SK-N-SH (cell line): ENCODE measurements around the gene ALDH9A1. TPM values are rescaled to one million over a fixed set of nuclear protein-coding genes. Genes with fewer than 3 reads are reported as not detected.

Experiments
- CTCF ChIA-PET: fragments of 300-600, 350-600 bp; formaldehyde crosslinking; extraction: SDS; loops from one replicate; lab custom pipeline; 2021; lab: Yijun Ruan, JAX
- POLR2A ChIA-PET: fragments of 350-600 bp; sonication (Branson Sonifier 250); formaldehyde crosslinking; extraction: SDS; loops from one replicate; lab custom pipeline; 2020; ENCODE audit warnings: antibody characterized with exemption, inconsistent platforms; lab: Yijun Ruan, JAX
- DNase-seq: peaks from one replicate; pipeline ENCODE4 v3.0.0; 2012
- H2AFZ ChIP-seq: fragments of 200-600 bp; sonication (generic); 2 replicates; pipeline ENCODE4 v1.8.1; 2016; ENCODE audit warnings: antibody characterized with exemption, mild to moderate bottlenecking, low read depth
- H3F3A ChIP-seq: fragments of 200-600 bp; sonication (generic); replicated peaks from 2 replicates; pipeline ENCODE3; 2016; ENCODE audit warnings: antibody characterized with exemption, mild to moderate bottlenecking; ENCODE audit not compliant: insufficient read depth
- H3K27ac ChIP-seq, 2 experiments: fragments of 200-500 bp in 1 of 2; fragments of 200-600 bp in 1 of 2; sonication (Bioruptor generic) in 1 of 2; sonication (generic), shearing (Covaris generic) in 1 of 2; 2 replicates each; pipeline versions ENCODE4 v1.5.1 to v1.6.1; 2014 to 2016; ENCODE audit warnings: low read depth in 2 of 2, inconsistent platforms in 1 of 2, low read length in 1 of 2, mild to moderate bottlenecking in 1 of 2, mixed read lengths in 1 of 2
- H3K27me3 ChIP-seq: fragments of 200-600 bp; sonication (generic), shearing (Covaris generic); 2 replicates; pipeline ENCODE4 v1.6.1; 2016; ENCODE audit warnings: mixed run types; ENCODE audit not compliant: insufficient read depth
- H3K36me3 ChIP-seq, 2 experiments: fragments of 200-500 bp in 1 of 2; fragments of 200-600 bp in 1 of 2; sonication (Bioruptor generic) in 1 of 2; sonication (generic) in 1 of 2; replicated peaks in 1 of 2; 2 replicates each; pipeline versions ENCODE3 to v1.5.1; 2014 to 2016; ENCODE audit warnings: low read length in 1 of 2, mild to moderate bottlenecking in 1 of 2; ENCODE audit not compliant: insufficient read depth in 2 of 2, control insufficient read depth in 1 of 2
- H3K4me1 ChIP-seq, 2 experiments: fragments of 200-500 bp in 1 of 2; fragments of 200-600 bp in 1 of 2; sonication (Bioruptor generic) in 1 of 2; sonication (generic), shearing (Covaris generic) in 1 of 2; 2 replicates each; pipeline versions ENCODE4 v1.5.1 to v1.6.1; 2014 to 2016; ENCODE audit warnings: low read depth in 1 of 2, low read length in 1 of 2, mixed run types in 1 of 2; ENCODE audit not compliant: insufficient read depth in 2 of 2, control insufficient read depth in 1 of 2
- H3K4me2 ChIP-seq: fragments of 200-600 bp; sonication (generic), shearing (Covaris generic); 2 replicates; pipeline ENCODE4 v1.6.1; 2017; ENCODE audit warnings: mixed run types
- H3K4me3 ChIP-seq, 2 experiments: fragments of 200-500 bp in 1 of 2; fragments of 200-600 bp in 1 of 2; sonication (Bioruptor generic) in 1 of 2; sonication (generic), shearing (Covaris generic) in 1 of 2; 2 replicates each; pipeline versions ENCODE4 v1.5.1 to v1.8.1; 2014 to 2016; ENCODE audit warnings: low read depth in 2 of 2, inconsistent platforms in 1 of 2, low read length in 1 of 2, mild to moderate bottlenecking in 1 of 2, mixed read lengths in 1 of 2, moderate library complexity in 1 of 2
- H3K79me2 ChIP-seq: fragments of 200-600 bp; sonication (generic); 2 replicates; pipeline ENCODE4 v1.8.1; 2017; ENCODE audit warnings: mild to moderate bottlenecking; ENCODE audit not compliant: insufficient read depth
- H3K9ac ChIP-seq: fragments of 200-600 bp; sonication (generic); 2 replicates; pipeline ENCODE4 v1.6.1; 2017; ENCODE audit warnings: mixed run types
- H3K9me2 ChIP-seq: fragments of 200-600 bp; sonication (generic); 2 replicates; pipeline ENCODE4 v1.6.1; 2017; ENCODE audit warnings: mixed run types
- H3K9me3 ChIP-seq: fragments of 200-600 bp; sonication (generic); 2 replicates; pipeline ENCODE4 v1.6.1; 2017; ENCODE audit warnings: mixed run types, mild to moderate bottlenecking, moderate library complexity
- H4K20me1 ChIP-seq: fragments of 200-600 bp; sonication (generic); 2 replicates; pipeline ENCODE4 v1.6.1; 2017; ENCODE audit warnings: mild to moderate bottlenecking, mixed run types; ENCODE audit not compliant: insufficient read depth
- CHD2 ChIP-seq: fragments of 150-350 bp; IDR thresholded peaks from 2 replicates; pipeline ENCODE4 v1.6.1; 2018; ENCODE audit warnings: low read length; ENCODE audit not compliant: partially characterized antibody
- ELF1 ChIP-seq: IDR thresholded peaks from 2 replicates; pipeline ENCODE4 v1.4.0; 2012
- EZH2phosphoT487 ChIP-seq: fragments of 200-600 bp; sonication (generic); IDR thresholded peaks from 2 replicates; pipeline ENCODE4 v1.6.1; 2017; ENCODE audit warnings: low read depth, mixed run types, mild to moderate bottlenecking, antibody characterized with exemption, moderate library complexity, borderline replicate concordance
- IRF3 ChIP-seq: fragments of 150-350 bp; IDR thresholded peaks from 2 replicates; pipeline ENCODE4 v1.6.1; 2016; ENCODE audit warnings: mild to moderate bottlenecking, low read depth, low read length
- MEF2A ChIP-seq: IDR thresholded peaks from 2 replicates; pipeline ENCODE4 v1.4.0; 2012; ENCODE audit warnings: low read depth, borderline replicate concordance
- RCOR1 ChIP-seq: fragments of 150-350 bp; IDR thresholded peaks from 2 replicates; pipeline ENCODE4 v1.6.1; 2017; ENCODE audit warnings: antibody characterized with exemption, low read length
- RFX5 ChIP-seq: IDR thresholded peaks from 2 replicates; pipeline ENCODE4 v1.6.1; 2012; ENCODE audit warnings: mild to moderate bottlenecking, improper control_type of control experiment, low read length
- SMC3 ChIP-seq: IDR thresholded peaks from 2 replicates; pipeline ENCODE4 v1.6.1; 2012; ENCODE audit warnings: low read depth, low read length, improper control_type of control experiment
- TAF1 ChIP-seq: IDR thresholded peaks from 2 replicates; pipeline ENCODE4 v1.6.1; 2012; ENCODE audit warnings: low read depth, mild to moderate bottlenecking, low read length, moderate library complexity, borderline replicate concordance
- TEAD4 ChIP-seq: IDR thresholded peaks from 2 replicates; pipeline ENCODE4 v1.4.0; 2012; ENCODE audit warnings: mild to moderate bottlenecking, borderline replicate concordance; ENCODE audit not compliant: insufficient read depth
- USF1 ChIP-seq: IDR thresholded peaks from 2 replicates; pipeline ENCODE4 v1.4.0; 2012; ENCODE audit warnings: low read depth, borderline replicate concordance
- ZBTB33 ChIP-seq: IDR thresholded peaks from 2 replicates; pipeline ENCODE4 v1.4.0; 2012; ENCODE audit warnings: low read depth, borderline replicate concordance
- WGBS: methylation state at CpG from one replicate; pipeline ENCODE4 v1.1.6; 2017; ENCODE audit warnings: low lambda C conversion rate; 5-methylcytosine and 5-hydroxymethylcytosine counted together
- polyA plus RNA-seq, 3 experiments: library from polyadenylated mRNA; depleted of rRNA; stranded (reverse); fragments of >200 nt; gene quantifications; 2 replicates each; pipeline ENCODE4 v1.2.3, GENCODE V29; 2012

The ALDH9A1 gene
- polyA plus RNA-seq, 1 of the 3 experiments (the other 2 are of a cell fraction): 31.3 TPM

GRCh38 chr1:165699577-165699976 is 1.2 kb upstream of the ALDH9A1 start (continued):
- no peak for TF ChIP-seq ZBTB33

GRCh38 chr1:165698761-165699052 is 345 bp upstream of the ALDH9A1 start:
- ChIA-PET POLR2A (no interaction called here), CTCF (interaction anchor here (0.8 to 2.3 kb wide), 9 partner anchors 8 to 229 kb away, joined by 3 to 7 read pairs (median 4); partner anchors contain the start of gene TMCO1)
- no peaks in the 10 kb centered on the region; the same call in 1 of the 2 replicates for H4K20me1 ChIP-seq
- peaks cover 23% of the 10 kb centered on the region for H3F3A ChIP-seq
- TF ChIP-seq CHD2 (peak; percentile 27), EZH2phosphoT487 (no peak)
- peak overlapping the region; percentile 100 for H2AFZ ChIP-seq
- peak overlapping the region; percentile 86 for H3K4me2 ChIP-seq
- no peaks in the 10 kb centered on the region for H3K27me3 ChIP-seq
- peaks cover 0 to 3% of the 10 kb centered on the region in 2 experiments for H3K36me3 ChIP-seq
- peaks cover 43% of the 10 kb centered on the region for H3K79me2 ChIP-seq
- no peaks in the 10 kb centered on the region for H3K9me3 ChIP-seq
- 0% methylated on average over 7 of the region's 7 CpGs for WGBS
- H3K9ac ChIP-seq: peak overlapping the region; percentile 97; the same call in 1 of the 2 replicates
- H3K4me1 ChIP-seq: peaks cover 0 to 12% of the 10 kb centered on the region in 2 experiments; a peak in 2 of 4 replicates
- H3K27ac ChIP-seq: peak overlapping the region; percentile 81 to 92
- H3K9me2 ChIP-seq: no peaks in the 10 kb centered on the region
- no peak for DNase-seq
- H3K4me3 ChIP-seq: peak overlapping the region; percentile 59 to 97

GRCh38 chr1:165697491-165697880 is 876 bp downstream of the ALDH9A1 start:
- Histone ChIP-seq H3K4me3 (peak overlapping the region; percentile 59 to 97), H2AFZ (peak overlapping the region; percentile 100), H3K4me2 (peak overlapping the region; percentile 86), H3K4me1 (peaks cover 0 to 12% of the 10 kb centered on the region in 2 experiments; a peak in 2 of 4 replicates), H3K36me3 (peaks cover 0 to 3% of the 10 kb centered on the region in 2 experiments), H4K20me1 (no peaks in the 10 kb centered on the region; the same call in 1 of the 2 replicates), H3F3A (peaks cover 23% of the 10 kb centered on the region), H3K9ac (peak overlapping the region; percentile 97), H3K27ac (peak overlapping the region in 1 of 2 experiments; percentile 92; a peak in 2 of 4 replicates), H3K9me3 (no peaks in the 10 kb centered on the region), H3K9me2 (no peaks in the 10 kb centered on the region), H3K79me2 (peaks cover 54% of the 10 kb centered on the region), H3K27me3 (no peaks in the 10 kb centered on the region)
- POLR2A ChIA-PET: interaction anchor here (0.8 to 1.2 kb wide), 6 partner anchors 12 to 131 kb away, joined by 3 to 5 read pairs (median 3); partner anchors contain the start of gene TMCO1
- CTCF ChIA-PET: interaction anchor here (0.6 to 2.3 kb wide), 15 partner anchors 9 to 657 kb away, joined by 3 to 7 read pairs (median 3); no protein-coding TSS in a partner anchor
- TF ChIP-seq EZH2phosphoT487 (no peak), ELF1 (no peak), TAF1 (no peak), IRF3 (no peak), MEF2A (no peak), TEAD4 (no peak), RFX5 (no peak), RCOR1 (no peak), SMC3 (no peak), USF1 (no peak)
- 16% methylated on average over 8 of the region's 8 CpGs for WGBS
- peak; percentile 12 for DNase-seq
